Vagina (tissue), 2 donors: Measurements from ENCODE around the gene CFC1. TPM values are rescaled to one million over a fixed set of nuclear protein-coding genes. Genes with fewer than 3 reads are reported as not detected.
"Not testable (repeated sequence)": the region's sequence is repeated elsewhere in the genome, so short reads cannot be mapped to it uniquely, and the experiment has no call there.

ENCODE experiments used
- DNase-seq, 2 donors: peaks; one replicate each; pipeline ENCODE4 v3.0.0-alpha.2; 2017; ENCODE audit errors: extremely low spot score in 2 of 2
- H3K27ac ChIP-seq: fragments of 200-600 bp; sonication (generic); one replicate; pipeline ENCODE4 v1.5.1; 2019
- H3K27me3 ChIP-seq: fragments of 200-600 bp; sonication (generic); one replicate; pipeline ENCODE4 v1.5.1; 2019
- H3K36me3 ChIP-seq, 2 donors: fragments of 200-600 bp; sonication (generic); one replicate each; pipeline ENCODE4 v1.5.1; 2017 to 2019
- H3K4me1 ChIP-seq: fragments of 200-600 bp; sonication (generic); one replicate; pipeline ENCODE4 v1.5.1; 2019
- H3K4me3 ChIP-seq, 2 donors: fragments of 200-600 bp; sonication (generic); 1 replicate in 1 of 2; 2 replicates in 1 of 2; pipeline ENCODE4 v1.5.1; 2016 to 2019
- H3K9me3 ChIP-seq: fragments of 200-600 bp; sonication (generic); one replicate; pipeline ENCODE4 v1.5.1; 2019
- intact Hi-C: fragments of 100-400 bp; cut with DNase I; formaldehyde crosslinking; loops from one replicate; pipeline ENCODE4 v1.15.1; 2023
- small RNA-seq: library from RNA; depleted of rRNA; stranded (forward); fragments of <200 nt; gene quantifications from one replicate; pipeline ENCODE3, GENCODE V24; 2016
- total RNA-seq: library from RNA; depleted of rRNA; stranded (reverse); fragments of >200 nt; gene quantifications from one replicate; pipeline ENCODE4 v1.2.3, GENCODE V29; 2016

Gene CFC1
- total RNA-seq, 1 donor from 2014 or later = not detected

- H3K36me3 ChIP-seq, intact Hi-C loops, H3K4me3 ChIP-seq, H3K27me3 ChIP-seq, DNase-seq, H3K4me1 ChIP-seq, H3K27ac ChIP-seq, H3K9me3 ChIP-seq: not testable (repeated sequence)
Measured at GRCh38 chr2:130571929-130572328, 27.4 kb downstream of the CFC1 start.

GRCh38 chr2:130566165-130566564 lies 33.2 kb downstream of the CFC1 start:
- H3K36me3 ChIP-seq, H3K27me3 ChIP-seq, H3K27ac ChIP-seq, H3K9me3 ChIP-seq, H3K4me1 ChIP-seq, intact Hi-C loops, DNase-seq, H3K4me3 ChIP-seq: not testable (repeated sequence)

GRCh38 chr2:130556441-130556840 lies 42.9 kb downstream of the CFC1 start:
- H3K36me3 ChIP-seq, H3K27ac ChIP-seq, H3K27me3 ChIP-seq, intact Hi-C loops, H3K4me1 ChIP-seq, H3K9me3 ChIP-seq, DNase-seq, H3K4me3 ChIP-seq: not testable (repeated sequence)

- H3K9me3 ChIP-seq, DNase-seq, H3K27ac ChIP-seq, intact Hi-C loops, H3K4me3 ChIP-seq, H3K27me3 ChIP-seq, H3K36me3 ChIP-seq, H3K4me1 ChIP-seq: not testable (repeated sequence)
Measured at GRCh38 chr2:130554178-130554577, 45.2 kb downstream of the CFC1 start.

- DNase-seq, intact Hi-C loops, H3K4me1 ChIP-seq, H3K36me3 ChIP-seq, H3K9me3 ChIP-seq, H3K4me3 ChIP-seq, H3K27me3 ChIP-seq, H3K27ac ChIP-seq: not testable (repeated sequence)
Measured at GRCh38 chr2:130549475-130549874, 49.9 kb downstream of the CFC1 start.

GRCh38 chr2:130548418-130548817 lies 51.0 kb downstream of the CFC1 start:
- DNase-seq, intact Hi-C loops, H3K4me3 ChIP-seq, H3K27ac ChIP-seq, H3K9me3 ChIP-seq, H3K4me1 ChIP-seq, H3K36me3 ChIP-seq, H3K27me3 ChIP-seq: not testable (repeated sequence)

- H3K36me3 ChIP-seq, H3K27me3 ChIP-seq, H3K4me1 ChIP-seq, H3K9me3 ChIP-seq, intact Hi-C loops, DNase-seq, H3K4me3 ChIP-seq, H3K27ac ChIP-seq: not testable (repeated sequence)
Measured at GRCh38 chr2:130544978-130545377, 54.4 kb downstream of the CFC1 start.

GRCh38 chr2:130543785-130544528 lies 55.4 kb downstream of the CFC1 start:
- H3K27me3 ChIP-seq, H3K4me1 ChIP-seq, H3K36me3 ChIP-seq, intact Hi-C loops, H3K4me3 ChIP-seq, H3K27ac ChIP-seq, DNase-seq, H3K9me3 ChIP-seq: not testable (repeated sequence)

GRCh38 chr2:130542789-130543188 lies 56.6 kb downstream of the CFC1 start:
- H3K4me1 ChIP-seq, DNase-seq, H3K36me3 ChIP-seq, H3K9me3 ChIP-seq, H3K27ac ChIP-seq, H3K4me3 ChIP-seq, H3K27me3 ChIP-seq, intact Hi-C loops: not testable (repeated sequence)

Small RNA genes within 50 kb of the gene (small RNA-seq; reads per million reads assigned to genes)
- gene RF00017 (not detected), gene RNU6-848P (not detected)

Other genes with a start within 250 kb of the CFC1 start
- 26.0 TPM for gene PTPN18, start 243.5 kb downstream of the CFC1 start, total RNA-seq
- gene POTEI, start 90.2 kb downstream of the CFC1 start, total RNA-seq = not detected
- not detected for gene CFC1B, start 78.4 kb downstream of the CFC1 start, total RNA-seq
- gene POTEJ, start 11.9 kb upstream of the CFC1 start, total RNA-seq = not detected
- not detected for gene GPR148, start 129.5 kb upstream of the CFC1 start, total RNA-seq
- not detected for gene AMER3, start 156.0 kb upstream of the CFC1 start, total RNA-seq
- 116 TPM for gene ARHGEF4, start 237.3 kb upstream of the CFC1 start, total RNA-seq